22Rv1 (cell line): ENCODE measurements around the gene FBXL19.

ENCODE experiments used
- CTCF ChIP-seq: fragments of 450-650 bp; IDR thresholded peaks from 2 replicates; pipeline ENCODE4 v1.5.1; 2017; ENCODE audit warnings: mild to moderate bottlenecking
- ZFX ChIP-seq: fragments of 450-650 bp; IDR thresholded peaks from 2 replicates; pipeline ENCODE4 v1.6.1; 2017; ENCODE audit warnings: antibody characterized with exemption, borderline replicate concordance

- TF ChIP-seq CTCF: no peak
- TF ChIP-seq ZFX: no peak
Observed at GRCh38 chr16:30912794-30913412, 10.5 kb upstream of the FBXL19 start.
